ENCODE measurements around the gene ABHD17C. TPM values are rescaled to one million over a fixed set of nuclear protein-coding genes. Genes with fewer than 3 reads are reported as not detected.

The ABHD17C gene
- total RNA-seq, 2 experiments from 2014 or later, result 0.47 to 0.70 TPM

GRCh38 chr15:80780416-80781221 is 85.5 kb downstream of the ABHD17C start:
- intact Hi-C loops (cut with micrococcal nuclease; ENCODE audit: unreplicated experiment), result no loop called here
- POLR2A ChIA-PET, result no interaction called here

DNA sequence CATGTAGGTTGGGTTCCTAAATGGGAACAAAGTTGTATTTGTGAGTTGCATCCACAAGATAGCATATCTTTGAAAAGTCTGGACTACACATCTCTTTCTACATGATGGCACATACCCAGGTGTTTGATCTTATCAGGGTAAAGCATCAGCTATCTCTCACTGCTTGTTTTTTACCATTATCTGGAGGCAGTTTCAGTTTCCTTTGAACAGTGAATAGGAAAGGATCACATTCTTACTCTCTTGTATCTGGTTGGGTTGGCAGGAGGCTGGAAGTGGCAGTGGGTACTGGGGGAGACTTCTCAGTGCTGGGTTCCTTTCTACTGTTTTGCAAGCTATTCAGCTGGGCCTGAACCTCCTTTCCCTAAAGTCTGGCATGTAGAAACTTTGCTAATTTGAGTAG is 88.2 kb downstream of the ABHD17C start:
- TF ChIP-seq CTCF (conservative IDR thresholded peaks at IDR 0.05; ENCODE audit: low read length), result no peak
- no peak for TF ChIP-seq EZH2phosphoT487 (IDR thresholded peaks at IDR 0.05; ENCODE audit: borderline replicate concordance, low read depth, low read length)
- Histone ChIP-seq H2AFZ (ENCODE audit: low read length) (no peak overlapping the region), H3K9me2 (ENCODE audit: insufficient read depth, low read length) (no peaks in the 10 kb centered on the region), H3K79me2 (ENCODE audit: insufficient read depth, low read depth, low read length) (no peaks in the 10 kb centered on the region), H3K4me2 (ENCODE audit: low read length) (no peak overlapping the region), H4K20me1 (ENCODE audit: insufficient read depth, low read length) (no peaks in the 10 kb centered on the region), H3K4me1 (ENCODE audit: insufficient read depth, low read length, poor library complexity, severe bottlenecking) (no peaks in the 10 kb centered on the region), H3K36me3 (ENCODE audit: insufficient read depth, low read length) (no peaks in the 10 kb centered on the region), H3K9me3 (ENCODE audit: low read length) (no peaks in the 10 kb centered on the region), H3K27ac (ENCODE audit: low read depth, low read length, poor library complexity, severe bottlenecking) (no peak overlapping the region), H3K4me3 (ENCODE audit: low read depth, low read length, poor library complexity, severe bottlenecking) (no peak overlapping the region)
- BruUV-seq (replicated peaks), result no TSS peak
- ChIA-PET POLR2A (no interaction called here), CTCF (ENCODE audit: unreplicated experiment) (no interaction called here)
- DNase-seq (ENCODE audit: low spot score), result no peak
- intact Hi-C loops (cut with micrococcal nuclease; ENCODE audit: unreplicated experiment), result no loop called here

More at GRCh38 chr15:80780416-80781221, 85.5 kb downstream of the ABHD17C start:
- Histone ChIP-seq H3K9me3 (ENCODE audit: low read length) (no peaks in the 10 kb centered on the region), H3K27ac (ENCODE audit: low read depth, low read length, poor library complexity, severe bottlenecking) (no peak overlapping the region), H4K20me1 (ENCODE audit: insufficient read depth, low read length) (no peaks in the 10 kb centered on the region), H3K9me2 (ENCODE audit: insufficient read depth, low read length) (no peaks in the 10 kb centered on the region), H3K36me3 (ENCODE audit: insufficient read depth, low read length) (no peaks in the 10 kb centered on the region), H3K4me3 (ENCODE audit: low read depth, low read length, poor library complexity, severe bottlenecking) (no peak overlapping the region), H3K4me1 (ENCODE audit: insufficient read depth, low read length, poor library complexity, severe bottlenecking) (no peaks in the 10 kb centered on the region), H3K79me2 (ENCODE audit: insufficient read depth, low read depth, low read length) (no peaks in the 10 kb centered on the region), H3K4me2 (ENCODE audit: low read length) (no peak overlapping the region), H2AFZ (ENCODE audit: low read length) (no peak overlapping the region)
- TF ChIP-seq EZH2phosphoT487 (IDR thresholded peaks at IDR 0.05; ENCODE audit: borderline replicate concordance, low read depth, low read length) (no peak), CTCF (conservative IDR thresholded peaks at IDR 0.05; ENCODE audit: low read length) (no peak)
- BruUV-seq (replicated peaks), result no TSS peak
- DNase-seq (ENCODE audit: low spot score), result no peak
- CTCF ChIA-PET (ENCODE audit: unreplicated experiment), result no interaction called here

GRCh38 chr15:80785335-80785734 is 90.2 kb downstream of the ABHD17C start:
- POLR2A ChIA-PET, result interaction anchor here (0.5 to 0.7 kb wide), 2 partner anchors 200 to 1043 kb away, joined by 3 read pairs; no protein-coding TSS in a partner anchor
- intact Hi-C loops (cut with micrococcal nuclease; ENCODE audit: unreplicated experiment), result no loop called here
- Histone ChIP-seq H3K9me3 (ENCODE audit: low read length) (no peaks in the 10 kb centered on the region), H3K27ac (ENCODE audit: low read depth, low read length, poor library complexity, severe bottlenecking) (no peak overlapping the region), H4K20me1 (ENCODE audit: insufficient read depth, low read length) (no peaks in the 10 kb centered on the region), H3K36me3 (ENCODE audit: insufficient read depth, low read length) (no peaks in the 10 kb centered on the region), H3K9me2 (ENCODE audit: insufficient read depth, low read length) (no peaks in the 10 kb centered on the region), H3K4me3 (ENCODE audit: low read depth, low read length, poor library complexity, severe bottlenecking) (no peak overlapping the region), H3K4me1 (ENCODE audit: insufficient read depth, low read length, poor library complexity, severe bottlenecking) (no peaks in the 10 kb centered on the region), H3K4me2 (ENCODE audit: low read length) (no peak overlapping the region), H3K79me2 (ENCODE audit: insufficient read depth, low read depth, low read length) (no peaks in the 10 kb centered on the region), H2AFZ (ENCODE audit: low read length) (no peak overlapping the region)
- TF ChIP-seq CTCF (conservative IDR thresholded peaks at IDR 0.05; ENCODE audit: low read length) (no peak), EZH2phosphoT487 (IDR thresholded peaks at IDR 0.05; ENCODE audit: borderline replicate concordance, low read depth, low read length) (no peak)
- DNase-seq (ENCODE audit: low spot score), result no peak
- no TSS peak for BruUV-seq (replicated peaks)
- CTCF ChIA-PET (ENCODE audit: unreplicated experiment), result no interaction called here
